GM21528 (cell line): ENCODE measurements around the gene PF4V1.

Experiments
- ATAC-seq: cut with Tn5 transposase; IDR thresholded peaks from one replicate; pipeline ENCODE4 v1.9.1; 2021; ENCODE audit warnings: mild to moderate bottlenecking, moderate library complexity; ENCODE audit not compliant: unreplicated experiment, low FRiP score

Gene PF4V1, protein sequence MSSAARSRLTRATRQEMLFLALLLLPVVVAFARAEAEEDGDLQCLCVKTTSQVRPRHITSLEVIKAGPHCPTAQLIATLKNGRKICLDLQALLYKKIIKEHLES

GRCh38 chr4:73853246-73853704 is at the start of gene PF4V1:
PF4V1 (plus strand) TSS chr4:73853296; CDS start chr4:73853363, 67 bp downstream.
- ATAC-seq: no peak

DNA sequence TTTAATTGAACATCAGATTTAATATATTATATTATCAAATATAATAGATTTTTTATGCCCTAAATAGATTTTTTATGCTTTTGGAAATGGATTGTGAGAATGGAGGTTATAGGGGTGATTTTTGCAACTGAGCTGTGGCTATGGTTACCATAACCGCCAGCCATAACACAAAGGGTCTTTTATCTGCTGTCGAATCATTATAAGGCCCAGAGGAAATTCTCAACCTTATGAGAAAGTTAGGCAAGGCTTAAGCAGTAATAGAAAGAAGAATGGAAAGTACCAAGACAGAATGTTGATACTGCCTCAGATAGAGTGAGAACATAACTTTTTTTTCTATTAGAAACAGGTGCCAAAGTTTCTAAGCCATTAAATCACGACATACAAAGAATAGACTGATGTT is 42.9 kb upstream of the PF4V1 start:
- ATAC-seq: no peak

- ATAC-seq: no peak
Observed at GRCh38 chr4:73811841-73812240, 41.3 kb upstream of the PF4V1 start.

DNA sequence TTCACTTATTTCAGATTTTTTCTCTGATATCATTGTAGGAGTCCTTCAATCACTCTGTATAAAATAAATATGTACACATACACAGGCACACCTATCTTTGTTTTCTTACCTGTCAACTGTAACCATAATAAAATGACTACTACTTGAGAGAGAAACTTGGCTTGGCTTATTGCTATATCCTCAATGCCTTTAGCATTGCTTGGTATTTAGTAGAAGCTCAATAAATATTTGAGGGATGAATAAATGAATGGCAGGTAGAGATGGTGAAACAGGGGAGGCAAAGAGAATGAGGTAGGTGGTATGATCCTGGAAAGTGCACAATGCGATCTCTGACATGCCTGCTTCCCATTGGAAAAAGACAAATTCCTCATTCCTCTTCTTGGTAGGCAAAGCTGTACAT is 38.4 kb upstream of the PF4V1 start:
- ATAC-seq: no peak

GRCh38 chr4:73815145-73815544 is 38.0 kb upstream of the PF4V1 start:
- no peak for ATAC-seq

- ATAC-seq: no peak
Observed at GRCh38 chr4:73816814-73817213, 36.3 kb upstream of the PF4V1 start.

DNA sequence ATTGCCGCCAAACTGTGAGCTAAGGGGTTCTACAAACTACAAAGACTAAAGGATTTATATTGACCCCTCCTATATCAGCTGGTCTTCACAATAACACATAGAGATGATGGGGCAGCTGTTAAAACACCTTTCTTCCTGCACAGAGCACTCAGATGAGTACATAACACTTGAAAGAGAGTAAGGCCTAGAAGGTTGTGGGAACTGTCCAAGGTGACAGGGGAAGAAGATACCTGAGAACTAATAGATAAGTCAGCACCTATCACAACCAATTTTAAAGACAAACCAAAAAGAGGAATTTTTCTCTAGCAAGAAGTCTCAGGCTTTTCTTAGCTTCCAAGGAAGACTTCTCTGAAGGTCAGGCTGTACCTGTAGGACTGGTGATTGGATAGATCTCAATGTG is 35.8 kb upstream of the PF4V1 start:
- ATAC-seq: no peak

- ATAC-seq: no peak
Observed at GRCh38 chr4:73821325-73821724, 31.8 kb upstream of the PF4V1 start.

- no peak for ATAC-seq
Observed at GRCh38 chr4:73822389-73822788, 30.7 kb upstream of the PF4V1 start.

DNA sequence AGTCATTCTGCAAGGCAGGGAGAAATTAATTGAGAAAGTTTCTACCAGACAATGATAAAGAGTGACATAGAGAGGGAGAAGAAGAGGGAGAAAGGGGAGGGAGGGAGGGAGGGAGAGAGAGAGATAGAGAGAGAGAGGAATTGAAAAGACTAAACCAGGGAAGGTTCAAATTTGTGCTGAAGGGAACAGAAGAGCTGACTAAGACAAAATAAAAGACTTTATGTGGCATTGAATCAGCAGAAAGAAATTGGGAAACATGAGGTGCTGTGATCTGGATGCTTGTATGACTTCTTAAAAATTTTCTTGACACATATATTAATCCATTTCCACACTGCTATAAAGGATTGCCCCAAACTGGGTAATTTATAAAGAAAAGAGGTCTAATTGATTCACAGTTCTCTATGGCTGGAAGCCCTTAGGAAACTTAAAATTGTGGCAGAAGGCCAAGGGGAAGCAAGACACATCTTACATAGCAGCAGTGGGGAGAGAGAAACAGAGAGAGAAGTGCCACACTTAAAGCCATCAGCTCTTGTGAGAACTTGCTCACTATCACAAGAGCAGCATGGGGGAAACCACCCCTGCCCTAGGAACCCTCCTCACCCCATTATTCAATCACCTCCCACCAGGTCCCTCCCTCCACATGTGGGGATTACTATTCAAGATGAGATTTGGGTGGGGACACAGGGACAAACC is 30.1 kb upstream of the PF4V1 start:
- no peak for ATAC-seq

DNA sequence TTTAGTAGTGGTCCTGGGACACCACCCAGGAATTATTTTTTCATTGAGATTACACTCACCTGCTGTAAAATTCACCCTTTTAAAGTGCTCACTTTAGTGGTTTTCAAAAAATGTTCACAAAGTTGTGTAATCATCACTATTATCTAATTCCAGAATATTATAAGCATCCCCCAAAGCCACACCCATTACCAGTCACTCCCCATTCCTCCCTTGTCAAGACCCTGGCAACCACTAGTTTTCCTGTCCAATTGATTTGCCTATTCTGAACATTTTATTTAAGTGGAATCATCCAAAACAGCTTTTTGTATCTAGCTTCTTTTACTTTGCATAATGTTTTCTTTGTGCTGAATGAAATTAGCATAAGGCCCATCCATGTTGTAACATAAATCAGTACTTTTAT is 29.3 kb upstream of the PF4V1 start:
- ATAC-seq: no peak

- no peak for ATAC-seq
Observed at GRCh38 chr4:73828956-73829355, 24.1 kb upstream of the PF4V1 start.

DNA sequence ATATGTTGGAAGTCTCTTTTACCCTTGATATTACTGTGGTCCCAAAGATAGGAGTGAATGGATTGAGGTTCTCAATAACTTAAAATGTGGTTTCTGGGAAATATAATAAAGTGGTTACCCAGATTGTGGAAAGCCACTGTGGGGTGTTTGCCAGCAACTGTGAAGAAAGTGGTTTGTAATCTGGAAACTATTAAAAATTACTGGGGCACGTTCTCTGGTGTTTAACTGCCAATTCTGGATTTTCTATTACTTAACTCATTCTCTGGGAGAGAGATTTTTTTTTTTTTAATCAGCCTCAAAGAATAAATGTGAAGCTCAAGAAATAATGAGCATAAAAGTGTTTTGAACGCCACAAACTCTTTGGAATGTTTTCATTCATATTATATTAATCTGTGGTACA is 21.5 kb upstream of the PF4V1 start:
- ATAC-seq: no peak

- ATAC-seq: no peak
Observed at GRCh38 chr4:73832651-73833237, 20.4 kb upstream of the PF4V1 start.

- no peak for ATAC-seq
Observed at GRCh38 chr4:73836373-73837279, 16.5 kb upstream of the PF4V1 start, which contains the start of gene CXCL6. CXCL6 (plus strand) TSS chr4:73836678; CDS start chr4:73836751, 73 bp downstream.

DNA sequence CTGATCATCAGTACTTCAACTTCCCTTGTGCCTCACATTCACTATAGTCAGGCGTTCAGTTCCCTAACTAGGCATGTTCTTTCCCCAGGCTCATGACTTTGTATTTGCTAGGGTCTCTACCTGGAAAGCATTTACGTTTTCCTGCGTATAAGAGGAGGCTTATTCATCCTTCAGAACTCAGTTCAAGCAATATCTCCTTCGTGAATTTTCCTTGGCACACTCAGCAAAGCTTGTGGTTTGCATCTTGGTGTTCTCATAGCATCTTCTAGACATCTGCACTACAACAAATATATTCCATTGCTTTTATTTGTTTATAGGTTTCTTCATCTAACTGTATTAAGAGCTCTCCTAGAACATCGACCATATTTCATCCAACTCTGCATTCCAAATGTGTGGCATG is 14.0 kb upstream of the PF4V1 start:
- ATAC-seq: no peak

DNA sequence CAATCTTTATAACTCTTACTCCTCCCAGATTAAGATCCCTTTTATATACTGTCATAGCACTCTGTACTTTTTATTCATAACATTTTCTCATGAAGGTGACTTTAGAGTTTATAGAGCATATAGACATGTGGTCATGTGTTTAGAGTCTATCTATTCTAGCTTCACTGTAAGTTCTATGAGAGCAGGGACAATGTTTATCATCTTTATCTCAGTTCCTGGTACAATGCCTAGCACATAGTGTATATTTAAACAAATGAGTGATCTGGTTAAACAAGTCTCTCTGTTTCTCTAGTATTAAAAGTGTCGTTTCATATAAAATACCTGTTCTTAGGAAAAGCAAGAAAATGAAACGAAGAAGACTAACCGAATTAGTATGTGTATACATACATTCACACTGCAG is 13.4 kb upstream of the PF4V1 start:
- ATAC-seq: no peak

DNA sequence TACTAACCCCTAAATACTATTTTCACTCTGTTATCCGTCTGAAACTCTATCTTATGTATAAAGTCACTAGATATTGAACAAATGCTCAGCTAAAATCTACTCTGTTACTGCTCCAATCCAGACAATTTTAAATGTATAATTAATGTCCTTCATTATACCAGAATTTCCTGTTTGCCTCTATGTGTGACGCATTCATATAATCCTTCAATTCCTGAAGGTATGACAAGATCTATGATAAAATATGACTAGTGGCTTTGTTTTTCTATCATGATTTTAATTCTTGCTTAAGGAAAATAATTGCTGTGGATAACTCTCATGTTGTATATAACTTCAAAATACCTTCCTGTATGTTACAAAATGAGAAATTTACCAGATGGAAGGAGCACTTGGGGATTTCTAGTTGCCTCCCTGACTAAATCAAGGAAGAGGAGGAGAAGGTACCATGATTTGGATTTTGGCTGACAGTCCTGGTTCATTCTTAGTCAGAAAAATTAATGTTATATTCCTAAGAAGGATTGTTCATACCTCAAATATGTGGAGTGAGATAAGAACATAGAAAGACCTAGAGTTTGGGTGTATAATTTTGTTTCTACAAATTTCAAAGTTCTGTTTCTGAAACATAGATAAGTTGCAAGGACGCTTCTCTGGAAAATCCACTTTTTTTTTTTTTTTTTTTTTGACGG is 11.7 kb upstream of the PF4V1 start:
- no peak for ATAC-seq

GRCh38 chr4:73842696-73843095 is 10.4 kb upstream of the PF4V1 start:
- no peak for ATAC-seq

DNA sequence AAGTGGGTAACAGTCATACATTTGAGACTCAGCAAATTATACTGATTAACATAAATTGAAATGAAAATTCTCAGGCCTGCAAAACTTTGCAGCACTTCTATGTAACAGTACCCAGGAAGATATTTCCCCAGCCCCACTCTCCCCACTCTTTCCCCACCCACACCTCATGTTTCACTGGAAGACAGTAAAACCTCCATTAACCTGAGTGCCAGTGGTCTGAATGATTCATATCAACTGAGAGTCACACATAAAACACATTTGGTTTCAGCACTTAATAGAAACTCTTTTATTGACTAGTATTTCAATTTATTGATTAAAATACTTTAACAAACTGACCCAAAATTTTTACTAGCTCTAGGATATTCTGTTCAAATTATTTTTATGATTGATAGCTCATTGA is 9.7 kb upstream of the PF4V1 start:
- ATAC-seq: no peak
